Esophagus squamous epithelium (tissue), 4 donors: ENCODE results near the gene INHBC.

Experiments
- CTCF ChIP-seq, 6 experiments: fragments of 450-650 bp in 4 of 6; fragments of 200-600 bp in 2 of 6; sonication (generic) in 2 of 6; IDR thresholded peaks; one replicate each; pipeline ENCODE4 v1.5.1; 2016 to 2019; ENCODE audit warnings: antibody characterized with exemption in 6 of 6, mild to moderate bottlenecking in 4 of 6, moderate library complexity in 4 of 6
- POLR2A ChIP-seq, 4 donors: fragments of 450-650 bp; IDR thresholded peaks; one replicate each; pipeline ENCODE4 v1.6.1; 2017; ENCODE audit warnings: antibody characterized with exemption in 4 of 4, mild to moderate bottlenecking in 4 of 4, moderate library complexity in 3 of 4

DNA sequence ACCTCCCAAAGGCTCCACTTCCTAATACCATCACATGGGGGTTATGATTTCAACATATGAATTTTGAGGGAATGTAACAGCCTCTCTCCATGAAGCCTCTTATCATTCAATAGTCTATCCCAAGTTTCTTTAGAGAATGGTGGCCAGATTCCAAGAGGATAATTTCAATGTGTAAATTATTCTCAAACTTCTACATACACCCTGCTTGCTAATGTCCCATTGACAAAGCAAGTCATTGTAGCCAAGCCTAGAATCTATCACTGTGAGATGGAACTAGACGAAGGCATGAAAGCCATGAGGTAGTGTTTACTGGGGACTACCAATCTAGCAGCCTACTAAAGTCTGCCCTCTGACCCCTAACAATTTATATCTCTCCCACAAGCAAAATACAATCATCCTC, 3.8 kb downstream of the INHBC start:
- TF ChIP-seq POLR2A (IDR thresholded peaks at IDR 0.05) (no peak), CTCF (IDR thresholded peaks at IDR 0.05) (no peak)
